Astrocyte of the spinal cord (primary cell): ENCODE results near the gene NRM.
"Not testable (repeated sequence)": the region's sequence is repeated elsewhere in the genome, so short reads cannot be mapped to it uniquely, and the experiment has no call there.

Source experiments
- DNase-seq: peaks from one replicate; pipeline ENCODE4 v3.0.0; 2011; ENCODE audit warnings: low read depth, low spot score
- H3K4me3 ChIP-seq: 2 replicates; pipeline ENCODE4 v1.5.1; 2011; ENCODE audit warnings: low read depth, mild to moderate bottlenecking, low read length, moderate library complexity
- in situ Hi-C: cut with HindIII; loops from 2 replicates; pipeline ENCODE4 v1.10.0; 2017; ENCODE audit warnings: low sequenced_read_pairs
- TF ChIP-seq, protein P1 (sequence below): IDR thresholded peaks from 2 replicates; pipeline ENCODE4 v1.5.1; 2012; ENCODE audit warnings: low read depth, mild to moderate bottlenecking, low read length, inconsistent platforms

NRM gene

DNA sequence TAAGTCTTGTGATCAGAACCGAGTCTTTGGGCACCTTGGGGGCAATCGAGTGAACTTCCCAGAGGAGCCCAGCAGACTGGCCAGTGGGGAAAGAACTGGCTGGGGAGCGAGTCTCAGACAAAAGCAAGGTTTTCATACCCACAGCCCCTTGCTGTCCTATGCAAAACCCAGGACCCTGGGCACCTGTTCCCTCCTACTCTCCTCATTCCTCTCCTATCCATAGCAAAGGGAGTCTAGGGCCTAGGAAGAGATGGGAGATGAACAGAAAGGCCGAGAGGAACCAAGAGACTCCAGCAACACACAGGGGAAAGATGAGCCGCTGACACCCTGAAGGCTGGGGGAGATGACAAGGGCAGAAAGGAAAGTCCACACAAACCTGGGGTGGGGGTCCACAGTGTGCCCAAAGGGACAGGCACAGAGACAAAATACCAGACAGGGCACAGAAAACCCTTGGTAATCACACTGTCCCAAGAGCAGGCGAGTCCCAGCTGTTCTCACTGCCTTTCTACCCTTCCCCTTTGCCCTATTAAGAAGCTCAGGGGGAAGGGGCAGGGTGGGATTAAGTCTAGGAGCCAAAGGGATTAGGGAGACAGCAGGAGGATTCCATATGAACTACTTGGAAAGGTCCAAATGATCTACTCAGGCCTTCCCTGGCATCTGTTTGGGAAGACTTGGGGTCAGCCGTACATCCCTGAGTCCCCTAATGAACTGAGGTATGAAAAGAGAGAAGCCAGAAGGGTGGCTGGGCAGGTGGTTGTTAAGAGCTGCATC, 10.8 kb downstream of the NRM start:
- in situ Hi-C loops: no loop called here
- TF ChIP-seq, protein P1, sequence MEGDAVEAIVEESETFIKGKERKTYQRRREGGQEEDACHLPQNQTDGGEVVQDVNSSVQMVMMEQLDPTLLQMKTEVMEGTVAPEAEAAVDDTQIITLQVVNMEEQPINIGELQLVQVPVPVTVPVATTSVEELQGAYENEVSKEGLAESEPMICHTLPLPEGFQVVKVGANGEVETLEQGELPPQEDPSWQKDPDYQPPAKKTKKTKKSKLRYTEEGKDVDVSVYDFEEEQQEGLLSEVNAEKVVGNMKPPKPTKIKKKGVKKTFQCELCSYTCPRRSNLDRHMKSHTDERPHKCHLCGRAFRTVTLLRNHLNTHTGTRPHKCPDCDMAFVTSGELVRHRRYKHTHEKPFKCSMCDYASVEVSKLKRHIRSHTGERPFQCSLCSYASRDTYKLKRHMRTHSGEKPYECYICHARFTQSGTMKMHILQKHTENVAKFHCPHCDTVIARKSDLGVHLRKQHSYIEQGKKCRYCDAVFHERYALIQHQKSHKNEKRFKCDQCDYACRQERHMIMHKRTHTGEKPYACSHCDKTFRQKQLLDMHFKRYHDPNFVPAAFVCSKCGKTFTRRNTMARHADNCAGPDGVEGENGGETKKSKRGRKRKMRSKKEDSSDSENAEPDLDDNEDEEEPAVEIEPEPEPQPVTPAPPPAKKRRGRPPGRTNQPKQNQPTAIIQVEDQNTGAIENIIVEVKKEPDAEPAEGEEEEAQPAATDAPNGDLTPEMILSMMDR: no peak
- H3K4me3 ChIP-seq: no peak overlapping the region
- no peak for DNase-seq

DNA sequence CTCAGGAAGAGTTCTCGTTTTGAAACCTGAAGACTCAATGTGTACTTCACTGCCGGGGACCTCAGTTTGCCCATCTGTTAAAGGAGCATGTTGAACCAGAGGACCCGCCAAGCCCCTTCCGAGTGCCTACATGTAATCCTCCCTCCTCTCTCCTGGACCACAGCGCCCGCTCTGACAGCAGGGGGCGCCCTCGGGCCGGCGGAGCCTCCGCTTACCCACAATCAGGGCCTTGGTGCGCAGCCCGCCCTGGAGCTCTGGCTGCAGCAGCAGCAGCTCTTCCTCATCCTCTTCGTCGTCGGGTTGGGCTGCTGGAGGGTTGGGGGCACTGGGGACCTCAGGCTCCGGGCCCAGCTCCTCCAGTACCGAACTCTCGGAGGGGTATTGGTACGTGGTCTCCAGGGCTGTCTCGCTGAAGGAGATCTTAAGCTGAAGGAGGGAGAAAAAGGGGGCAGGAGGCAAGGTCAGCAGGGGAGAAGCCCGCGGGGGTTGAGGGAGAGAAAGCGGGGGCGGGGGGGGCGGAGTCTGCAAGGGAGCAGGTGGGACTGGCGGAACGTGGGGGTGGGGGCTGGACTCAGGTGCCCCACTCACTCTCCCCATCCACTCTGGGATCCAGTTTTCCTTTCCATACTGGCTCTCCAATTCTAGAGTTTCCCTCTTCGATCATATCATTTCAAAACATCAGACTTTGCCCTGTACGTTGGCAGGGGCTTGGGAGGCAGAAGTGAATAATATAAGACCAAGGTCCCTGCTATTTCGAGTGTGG, 11.6 kb downstream of the NRM start:
- in situ Hi-C loops: no loop called here
- DNase-seq: peak; percentile 81
- TF ChIP-seq, protein P1: peak; percentile 95
- peak overlapping the region; percentile 25 for H3K4me3 ChIP-seq

DNA sequence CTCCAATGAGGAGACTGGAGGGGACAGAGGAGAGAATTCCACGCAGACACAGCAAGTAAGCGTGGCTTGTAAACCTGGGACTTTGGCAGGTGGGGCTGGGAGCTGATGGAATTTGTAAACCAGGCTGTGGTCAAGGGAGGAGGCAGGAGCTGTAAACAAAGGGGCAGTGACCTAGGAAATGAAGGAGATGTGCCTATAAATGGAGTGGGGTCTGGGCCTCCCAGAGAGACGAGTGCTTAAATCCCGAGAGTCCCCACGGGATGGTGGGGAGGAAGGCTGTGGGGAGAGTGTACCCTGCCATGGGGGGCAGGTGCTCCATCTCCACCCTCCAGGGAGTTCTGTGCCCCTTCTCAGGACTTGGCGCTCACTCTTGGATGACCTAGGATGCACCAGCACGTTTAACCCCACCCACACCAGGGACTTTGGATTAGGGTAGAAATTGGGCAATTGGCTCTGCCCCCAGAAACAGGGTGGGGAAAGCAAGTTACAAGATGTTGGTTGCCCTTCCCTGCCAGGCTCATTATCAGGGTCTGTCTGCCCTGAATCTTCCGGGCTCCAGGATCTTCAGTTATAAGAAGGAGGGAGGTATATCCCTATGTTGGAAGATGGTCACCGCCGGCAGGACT, 14.0 kb downstream of the NRM start:
- TF ChIP-seq, protein P1: no peak
- DNase-seq: no peak
- in situ Hi-C loops: no loop called here
- H3K4me3 ChIP-seq: no peak overlapping the region

DNA sequence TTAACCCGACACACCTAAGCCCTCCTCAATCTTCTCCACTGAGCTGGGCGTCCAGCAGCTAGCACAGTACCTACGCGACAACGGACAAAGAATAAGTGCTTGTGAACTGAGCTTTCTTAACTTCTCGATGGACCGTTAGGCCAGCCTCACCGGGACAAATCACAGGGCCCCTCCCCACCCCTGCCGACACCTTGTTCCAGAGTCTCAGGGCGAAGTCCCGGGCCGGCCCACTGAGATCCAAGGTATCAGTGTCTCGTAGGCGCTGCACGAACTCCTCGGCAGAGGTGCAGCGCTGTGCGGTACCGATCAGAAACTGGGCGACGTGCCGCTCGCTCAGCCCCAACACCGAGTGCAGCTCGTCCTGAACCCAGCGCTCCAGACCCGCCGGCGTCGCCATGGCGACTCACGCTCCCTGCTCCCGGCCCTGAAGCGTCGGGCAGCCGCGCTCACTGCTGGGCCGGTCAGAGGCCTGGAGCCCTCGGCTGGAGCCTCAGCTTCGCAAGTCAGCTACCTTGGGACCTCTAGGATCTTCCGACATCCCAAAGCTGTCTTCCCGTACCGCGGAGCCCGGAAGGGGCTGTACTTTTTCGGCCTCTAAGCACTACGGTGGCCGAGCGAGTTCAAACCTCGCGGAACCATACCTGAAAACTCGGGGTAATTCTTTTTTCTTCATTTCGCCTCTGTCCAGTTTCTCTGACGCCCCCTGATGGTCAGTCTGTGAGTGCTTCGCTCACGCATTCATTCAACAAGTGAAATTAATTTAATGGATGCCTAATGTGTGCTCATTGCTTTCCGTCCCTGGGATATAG, 18.1 kb downstream of the NRM start, which contains the start of gene DHX16:
TSS of gene DHX16 (minus strand) at position 562 of the 809 bp plus-strand sequence. CDS start at position 397, 165 bp downstream.
- peak; percentile 98 for DNase-seq
- in situ Hi-C loops: no loop called here
- TF ChIP-seq, protein P1: peak; percentile 90
- H3K4me3 ChIP-seq: peak within 1 kb of the TSS; percentile 94

DNA sequence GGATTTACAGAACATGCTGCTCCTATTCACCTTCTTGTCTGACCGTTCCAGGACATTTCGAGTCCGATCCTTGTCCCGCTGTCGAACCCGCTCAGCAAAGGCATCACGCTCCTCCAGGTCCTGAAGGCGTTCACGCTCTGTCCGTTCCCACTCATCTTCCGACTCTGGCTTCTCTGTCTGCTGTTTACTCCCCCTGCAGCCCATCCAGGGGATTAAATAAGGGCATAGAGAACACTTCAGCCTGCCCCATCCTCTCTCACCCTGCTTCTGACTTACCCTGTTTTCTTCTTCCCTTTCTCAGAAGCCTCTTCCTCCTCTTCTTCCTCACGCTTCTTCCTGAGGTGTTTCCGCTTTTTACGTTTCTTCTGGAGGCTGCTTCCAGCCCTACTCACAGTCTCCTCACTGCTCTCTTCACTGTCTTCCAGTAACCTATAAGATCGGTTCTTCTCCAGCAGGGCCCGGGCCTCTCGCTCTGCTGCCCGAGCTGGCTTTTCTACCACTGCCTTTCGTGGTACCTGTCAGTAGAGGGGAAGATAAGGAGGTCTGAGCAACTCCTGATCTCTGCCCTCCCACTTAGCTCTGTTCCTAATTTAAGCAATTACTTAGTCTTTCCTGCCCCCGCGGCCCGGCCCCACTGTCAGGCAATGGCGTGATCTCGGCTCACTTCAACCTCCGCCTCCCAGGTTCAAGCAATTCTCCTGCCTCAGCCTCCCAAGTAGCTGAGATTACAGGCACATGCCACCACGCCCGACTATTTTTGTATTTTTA, 19.8 kb downstream of the NRM start:
- in situ Hi-C loops: no loop called here
- TF ChIP-seq, protein P1: peak; percentile 22
- DNase-seq: no peak
- H3K4me3 ChIP-seq: no peak overlapping the region

DNA sequence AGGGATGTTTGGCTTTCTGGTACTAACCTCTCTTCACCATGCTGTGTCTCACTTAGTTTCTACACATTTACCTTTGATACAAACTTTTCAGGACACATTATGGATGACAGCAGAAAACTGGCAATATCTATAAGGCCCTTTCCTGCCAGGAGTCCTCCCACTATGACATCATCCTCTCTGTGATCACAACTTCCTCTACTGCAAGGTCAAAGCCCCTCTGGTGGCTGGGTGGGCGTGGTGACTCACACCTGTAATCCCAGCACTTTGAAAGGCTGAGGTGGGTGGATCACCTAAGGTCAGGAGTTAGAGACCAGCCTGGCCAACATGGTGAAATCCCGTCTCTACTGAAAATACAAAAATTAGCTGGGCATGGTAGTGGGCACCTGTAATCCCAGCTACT, 24.5 kb downstream of the NRM start:
- H3K4me3 ChIP-seq, in situ Hi-C loops, DNase-seq: not testable (repeated sequence)
